Liver (tissue), 3 donors: ENCODE measurements around the gene EXOC3L1.

Experiments used
- TF ChIP-seq, protein P1 (sequence below): IDR thresholded peaks from 2 replicates; pipeline ENCODE4 v1.6.1; 2016; ENCODE audit warnings: antibody characterized with exemption
- TF ChIP-seq, protein P2 (sequence below): fragments of 150-350 bp; IDR thresholded peaks from 2 replicates; pipeline ENCODE4 v1.5.1; 2017; ENCODE audit warnings: improper control_type of control experiment, low read depth, low read length; ENCODE audit not compliant: missing input control
- donor health status: healthy.
- donor health status: healthy.

DNA sequence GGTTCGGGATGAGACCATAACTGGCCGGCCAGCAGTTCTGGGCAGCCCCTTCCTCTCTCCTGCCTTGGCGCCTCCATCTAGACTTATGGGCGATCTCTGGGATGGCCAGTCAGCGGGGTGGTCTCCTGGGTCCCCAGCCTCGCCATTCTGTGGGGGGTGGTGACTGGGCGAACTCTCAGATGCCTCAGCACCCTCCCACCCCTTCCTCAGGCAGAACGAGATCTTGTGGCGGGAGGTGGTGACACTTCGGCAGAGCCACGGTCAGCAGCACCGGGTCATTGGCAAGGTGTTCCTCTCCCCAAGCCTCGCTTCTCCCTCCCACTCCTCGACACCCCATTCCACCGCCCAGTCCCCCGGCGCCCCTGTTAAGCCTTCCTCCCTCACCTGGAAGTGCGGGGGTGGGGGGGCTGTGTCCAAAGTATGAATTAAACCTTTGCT lies 23.8 kb downstream of the EXOC3L1 start:
- TF ChIP-seq, protein P1, sequence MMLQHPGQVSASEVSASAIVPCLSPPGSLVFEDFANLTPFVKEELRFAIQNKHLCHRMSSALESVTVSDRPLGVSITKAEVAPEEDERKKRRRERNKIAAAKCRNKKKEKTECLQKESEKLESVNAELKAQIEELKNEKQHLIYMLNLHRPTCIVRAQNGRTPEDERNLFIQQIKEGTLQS: no peak
- TF ChIP-seq, protein P2, sequence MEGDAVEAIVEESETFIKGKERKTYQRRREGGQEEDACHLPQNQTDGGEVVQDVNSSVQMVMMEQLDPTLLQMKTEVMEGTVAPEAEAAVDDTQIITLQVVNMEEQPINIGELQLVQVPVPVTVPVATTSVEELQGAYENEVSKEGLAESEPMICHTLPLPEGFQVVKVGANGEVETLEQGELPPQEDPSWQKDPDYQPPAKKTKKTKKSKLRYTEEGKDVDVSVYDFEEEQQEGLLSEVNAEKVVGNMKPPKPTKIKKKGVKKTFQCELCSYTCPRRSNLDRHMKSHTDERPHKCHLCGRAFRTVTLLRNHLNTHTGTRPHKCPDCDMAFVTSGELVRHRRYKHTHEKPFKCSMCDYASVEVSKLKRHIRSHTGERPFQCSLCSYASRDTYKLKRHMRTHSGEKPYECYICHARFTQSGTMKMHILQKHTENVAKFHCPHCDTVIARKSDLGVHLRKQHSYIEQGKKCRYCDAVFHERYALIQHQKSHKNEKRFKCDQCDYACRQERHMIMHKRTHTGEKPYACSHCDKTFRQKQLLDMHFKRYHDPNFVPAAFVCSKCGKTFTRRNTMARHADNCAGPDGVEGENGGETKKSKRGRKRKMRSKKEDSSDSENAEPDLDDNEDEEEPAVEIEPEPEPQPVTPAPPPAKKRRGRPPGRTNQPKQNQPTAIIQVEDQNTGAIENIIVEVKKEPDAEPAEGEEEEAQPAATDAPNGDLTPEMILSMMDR: no peak
